ENCODE data around the gene TMTC2. TPM values are rescaled to one million over a fixed set of nuclear protein-coding genes. Genes with fewer than 3 reads are reported as not detected.

TMTC2 gene
- total RNA-seq, 5 donors from 2014 or later (not counting 1 experiment from before 2014, with no cell fraction given): 3.6 to 5.4 (median 4.4) TPM

- ChIA-PET CTCF (no interaction called here), POLR2A (no interaction called here)
- Mint-ChIP-seq H3K36me3 (no peaks in the 10 kb centered on the region), H3K4me1 (no peaks in the 10 kb centered on the region), H3K9me3 (peaks cover 0 to 10% (median 0%) of the 10 kb centered on the region in 3 donors), H3K27ac (no peak overlapping the region), H3K27me3 (no peaks in the 10 kb centered on the region), H3K4me3 (no peak overlapping the region)
- DNase-seq: no peak
- no peak for ATAC-seq (replicated peaks in 1 of 4)
- no peaks in the 10 kb centered on the region for H3K36me3 ChIP-seq (ENCODE audit: control insufficient read depth in 2 of 2, extremely low read depth in 1 of 2, insufficient read depth in 1 of 2, low read length in 1 of 2)
- H3K9me3 ChIP-seq: no peaks in the 10 kb centered on the region
- WGBS (ENCODE audit: insufficient coverage): 100% methylated on average over 1 of the region's 7 CpGs
- no peaks in the 10 kb centered on the region for H3K27me3 ChIP-seq (replicated peaks in 1 of 2; ENCODE audit: control insufficient read depth in 2 of 2, extremely low read depth in 1 of 2, insufficient read depth in 2 of 2, low read length in 1 of 2)
- no peak overlapping the region for H3K27ac ChIP-seq (ENCODE audit: low read length)
- no peak overlapping the region for H3K4me3 ChIP-seq (ENCODE audit: control insufficient read depth in 1 of 2, extremely low read depth in 1 of 2, low read length in 1 of 2)
- H3K4me1 ChIP-seq (ENCODE audit: control insufficient read depth in 1 of 2, extremely low read depth in 1 of 2, insufficient read depth in 2 of 2, low read length in 2 of 2): no peaks in the 10 kb centered on the region
Observed at GRCh38 chr12:83172866-83173649, 486.4 kb downstream of the TMTC2 start.

DNA sequence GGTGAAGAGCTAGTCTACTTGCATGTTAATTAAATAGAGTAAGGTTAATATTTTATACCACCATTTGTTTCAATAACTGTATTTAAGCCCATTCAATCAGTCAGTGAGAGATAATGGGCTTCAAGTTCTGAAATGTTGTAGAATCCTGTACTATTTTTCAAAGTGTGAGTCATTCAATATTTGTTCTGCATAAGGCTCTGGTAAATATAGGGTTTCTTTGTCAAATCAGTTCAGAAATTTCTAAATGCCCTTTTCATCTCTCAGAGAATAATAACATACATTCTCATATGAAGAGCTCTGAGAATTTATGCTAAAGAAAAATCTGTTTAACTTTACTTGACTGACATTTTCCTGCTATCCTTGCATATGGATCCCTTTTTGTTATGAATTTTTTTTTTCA, 493.3 kb downstream of the TMTC2 start:
- CTCF ChIA-PET: no interaction called here
- H3K27me3 Mint-ChIP-seq: no peaks in the 10 kb centered on the region
- Histone ChIP-seq H3K4me3 (ENCODE audit: control insufficient read depth in 1 of 2, extremely low read depth in 1 of 2, low read length in 1 of 2) (no peak overlapping the region), H3K9me3 (no peaks in the 10 kb centered on the region), H3K4me1 (ENCODE audit: control insufficient read depth in 1 of 2, extremely low read depth in 1 of 2, insufficient read depth in 2 of 2, low read length in 2 of 2) (no peaks in the 10 kb centered on the region), H3K27me3 (replicated peaks in 1 of 2; ENCODE audit: control insufficient read depth in 2 of 2, extremely low read depth in 1 of 2, insufficient read depth in 2 of 2, low read length in 1 of 2) (no peaks in the 10 kb centered on the region), H3K36me3 (ENCODE audit: control insufficient read depth in 2 of 2, extremely low read depth in 1 of 2, insufficient read depth in 1 of 2, low read length in 1 of 2) (no peaks in the 10 kb centered on the region), H3K27ac (ENCODE audit: low read length) (no peak overlapping the region)
- H3K4me3 Mint-ChIP-seq: no peak overlapping the region
- DNase-seq (no peak), ATAC-seq (replicated peaks in 1 of 4) (no peak)
- POLR2A ChIA-PET: no interaction called here
- no peaks in the 10 kb centered on the region for H3K36me3 Mint-ChIP-seq
- peaks cover 0 to 9% (median 0%) of the 10 kb centered on the region in 3 donors for H3K9me3 Mint-ChIP-seq
- no peaks in the 10 kb centered on the region for H3K4me1 Mint-ChIP-seq
- H3K27ac Mint-ChIP-seq: no peak overlapping the region

DNA sequence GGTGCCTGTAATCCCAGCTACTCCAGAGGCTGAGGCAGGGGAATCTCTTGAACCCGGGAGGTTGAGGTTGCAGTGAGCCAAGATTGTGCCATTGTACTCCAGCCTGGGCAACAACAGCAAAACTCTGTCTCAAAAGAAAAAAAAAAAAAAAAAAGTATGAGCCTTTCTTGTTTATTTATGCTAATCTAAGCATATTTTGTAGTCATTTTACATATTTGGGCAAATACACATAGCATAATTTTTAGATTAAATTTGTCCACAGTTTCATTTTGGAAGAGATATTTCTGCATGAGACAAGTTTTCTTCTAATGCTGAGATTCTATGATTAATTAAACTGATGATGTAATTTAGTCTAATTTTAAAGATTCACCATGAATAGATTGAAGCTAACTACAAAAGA, 494.4 kb downstream of the TMTC2 start:
- no peaks in the 10 kb centered on the region for H3K36me3 Mint-ChIP-seq
- no peaks in the 10 kb centered on the region for H3K9me3 ChIP-seq
- DNase-seq: no peak
- no peak overlapping the region for H3K27ac Mint-ChIP-seq
- no peak overlapping the region for H3K4me3 ChIP-seq (ENCODE audit: control insufficient read depth in 1 of 2, extremely low read depth in 1 of 2, low read length in 1 of 2)
- POLR2A ChIA-PET: no interaction called here
- H3K4me1 Mint-ChIP-seq: no peaks in the 10 kb centered on the region
- CTCF ChIA-PET: interaction anchor here in 1 of 2 donors (0.6 kb wide), 1 partner anchor 797 kb away, joined by 5 read pairs; no protein-coding TSS in a partner anchor
- H3K27ac ChIP-seq (ENCODE audit: low read length): no peak overlapping the region
- H3K4me1 ChIP-seq (ENCODE audit: control insufficient read depth in 1 of 2, extremely low read depth in 1 of 2, insufficient read depth in 2 of 2, low read length in 2 of 2): no peaks in the 10 kb centered on the region
- no peaks in the 10 kb centered on the region for H3K27me3 ChIP-seq (replicated peaks in 1 of 2; ENCODE audit: control insufficient read depth in 2 of 2, extremely low read depth in 1 of 2, insufficient read depth in 2 of 2, low read length in 1 of 2)
- ATAC-seq (replicated peaks in 1 of 4): no peak
- no peak overlapping the region for H3K4me3 Mint-ChIP-seq
- peaks cover 0 to 5% (median 0%) of the 10 kb centered on the region in 3 donors for H3K9me3 Mint-ChIP-seq
- no peaks in the 10 kb centered on the region for H3K27me3 Mint-ChIP-seq
- no peaks in the 10 kb centered on the region for H3K36me3 ChIP-seq (ENCODE audit: control insufficient read depth in 2 of 2, extremely low read depth in 1 of 2, insufficient read depth in 1 of 2, low read length in 1 of 2)
- WGBS (ENCODE audit: insufficient coverage): no CpG with 5 or more reads among the region's 1 CpG

GRCh38 chr12:83183132-83183531, 496.4 kb downstream of the TMTC2 start:
- no peaks in the 10 kb centered on the region for H3K36me3 ChIP-seq (ENCODE audit: control insufficient read depth in 2 of 2, extremely low read depth in 1 of 2, insufficient read depth in 1 of 2, low read length in 1 of 2)
- H3K27ac ChIP-seq (ENCODE audit: low read length): no peak overlapping the region
- no peaks in the 10 kb centered on the region for H3K4me1 ChIP-seq (ENCODE audit: control insufficient read depth in 1 of 2, extremely low read depth in 1 of 2, insufficient read depth in 2 of 2, low read length in 2 of 2)
- DNase-seq: no peak
- peaks cover 0 to 5% (median 0%) of the 10 kb centered on the region in 3 donors for H3K9me3 Mint-ChIP-seq
- no peaks in the 10 kb centered on the region for H3K27me3 Mint-ChIP-seq
- H3K27me3 ChIP-seq (replicated peaks in 1 of 2; ENCODE audit: control insufficient read depth in 2 of 2, extremely low read depth in 1 of 2, insufficient read depth in 2 of 2, low read length in 1 of 2): no peaks in the 10 kb centered on the region
- ATAC-seq (replicated peaks in 1 of 4): no peak
- H3K36me3 Mint-ChIP-seq: no peaks in the 10 kb centered on the region
- ChIA-PET POLR2A (interaction anchor here in 1 of 2 donors (0.7 kb wide), 1 partner anchor 13 kb away, joined by 3 read pairs; no protein-coding TSS in a partner anchor), CTCF (no interaction called here)
- H3K4me3 Mint-ChIP-seq: no peak overlapping the region
- no peak overlapping the region for H3K4me3 ChIP-seq (ENCODE audit: control insufficient read depth in 1 of 2, extremely low read depth in 1 of 2, low read length in 1 of 2)
- no peak overlapping the region for H3K27ac Mint-ChIP-seq
- no peaks in the 10 kb centered on the region for H3K9me3 ChIP-seq
- H3K4me1 Mint-ChIP-seq: no peaks in the 10 kb centered on the region
